ENCODE results near the gene CTNNB1.

CTNNB1 gene

DNA sequence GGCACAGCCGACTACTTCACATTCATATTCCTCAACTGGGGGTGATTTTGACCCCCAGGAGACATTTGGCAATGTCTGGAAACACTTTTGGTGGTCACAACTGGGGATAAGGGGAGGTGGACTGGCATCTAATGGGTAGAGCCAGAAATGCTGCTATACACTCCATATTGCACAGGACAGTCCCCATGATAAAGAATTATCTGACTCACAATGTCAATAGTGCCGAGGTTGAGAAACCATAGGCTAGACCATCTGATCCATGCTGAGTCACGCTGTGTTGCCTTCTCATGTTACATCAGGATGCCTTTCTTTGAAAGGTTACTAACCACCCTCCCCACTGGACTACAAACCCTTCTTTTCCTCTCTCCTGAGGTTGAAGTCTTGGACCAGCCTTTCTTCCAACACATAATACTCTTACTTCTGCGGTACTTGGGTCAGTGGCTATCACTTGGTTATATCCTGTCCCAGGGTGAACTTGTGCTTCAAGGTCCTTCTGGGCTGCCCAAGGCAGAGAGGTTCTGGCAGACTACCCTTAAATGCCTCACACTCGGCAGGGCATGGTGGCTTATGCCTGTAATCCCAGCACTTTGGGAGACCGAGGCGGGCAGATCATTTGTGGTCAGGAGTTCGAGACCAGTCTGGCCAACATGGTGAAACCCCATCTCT lies 68.8 kb downstream of the CTNNB1 start:
- no peak overlapping the region for H3K27ac ChIP-seq (ENCODE audit: low read depth, low read length, poor library complexity, severe bottlenecking)
- no peaks in the 10 kb centered on the region for H3K27me3 ChIP-seq (ENCODE audit: insufficient read depth, low read length)
- no peaks in the 10 kb centered on the region for H3K79me2 ChIP-seq (ENCODE audit: insufficient read depth, low read length)
- TF ChIP-seq, protein P1, sequence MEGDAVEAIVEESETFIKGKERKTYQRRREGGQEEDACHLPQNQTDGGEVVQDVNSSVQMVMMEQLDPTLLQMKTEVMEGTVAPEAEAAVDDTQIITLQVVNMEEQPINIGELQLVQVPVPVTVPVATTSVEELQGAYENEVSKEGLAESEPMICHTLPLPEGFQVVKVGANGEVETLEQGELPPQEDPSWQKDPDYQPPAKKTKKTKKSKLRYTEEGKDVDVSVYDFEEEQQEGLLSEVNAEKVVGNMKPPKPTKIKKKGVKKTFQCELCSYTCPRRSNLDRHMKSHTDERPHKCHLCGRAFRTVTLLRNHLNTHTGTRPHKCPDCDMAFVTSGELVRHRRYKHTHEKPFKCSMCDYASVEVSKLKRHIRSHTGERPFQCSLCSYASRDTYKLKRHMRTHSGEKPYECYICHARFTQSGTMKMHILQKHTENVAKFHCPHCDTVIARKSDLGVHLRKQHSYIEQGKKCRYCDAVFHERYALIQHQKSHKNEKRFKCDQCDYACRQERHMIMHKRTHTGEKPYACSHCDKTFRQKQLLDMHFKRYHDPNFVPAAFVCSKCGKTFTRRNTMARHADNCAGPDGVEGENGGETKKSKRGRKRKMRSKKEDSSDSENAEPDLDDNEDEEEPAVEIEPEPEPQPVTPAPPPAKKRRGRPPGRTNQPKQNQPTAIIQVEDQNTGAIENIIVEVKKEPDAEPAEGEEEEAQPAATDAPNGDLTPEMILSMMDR (IDR thresholded peaks at IDR 0.05; ENCODE audit: low read length), result no peak
- TF ChIP-seq EZH2 (IDR thresholded peaks at IDR 0.05; ENCODE audit: borderline replicate concordance, low read length), result no peak
- H2AFZ ChIP-seq (ENCODE audit: low read length), result no peak overlapping the region
- no peaks in the 10 kb centered on the region for H3K4me1 ChIP-seq (ENCODE audit: insufficient read depth, low read length, severe bottlenecking)
- H3K9ac ChIP-seq (ENCODE audit: low read length), result no peak overlapping the region
- H4K20me1 ChIP-seq (ENCODE audit: insufficient read depth, low read length), result no peaks in the 10 kb centered on the region
- no peak overlapping the region for H3K4me2 ChIP-seq (ENCODE audit: low read length)
- no peaks in the 10 kb centered on the region for H3K9me3 ChIP-seq (ENCODE audit: low read length)
- H3K36me3 ChIP-seq (ENCODE audit: insufficient read depth, low read length), result no peaks in the 10 kb centered on the region
- no peaks in the 10 kb centered on the region for H3F3A ChIP-seq (ENCODE audit: insufficient read depth, low read length)
- H3K4me3 ChIP-seq (ENCODE audit: low read depth, low read length, poor library complexity, severe bottlenecking), result no peak overlapping the region
- H3K9me2 ChIP-seq (ENCODE audit: low read depth, low read length), result no peaks in the 10 kb centered on the region

DNA sequence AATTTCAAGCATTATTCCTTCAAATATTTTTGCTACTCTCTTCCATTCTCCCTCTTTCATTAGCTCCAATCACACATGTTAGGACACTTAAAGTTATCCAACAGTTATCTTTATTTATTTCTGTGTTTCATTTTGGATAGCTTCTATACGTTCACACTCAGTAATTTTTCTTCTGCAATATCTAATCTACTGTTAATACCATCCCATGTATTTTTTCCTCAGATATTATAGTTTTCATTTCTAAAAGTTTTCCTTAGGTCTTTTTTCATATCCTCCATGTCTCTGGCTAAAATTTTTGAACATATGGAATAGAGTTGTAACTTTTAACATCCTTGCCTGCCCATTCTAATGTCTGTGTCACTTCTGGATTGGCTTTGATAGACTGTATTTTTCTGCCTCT lies 73.4 kb downstream of the CTNNB1 start:
- no peak overlapping the region for H3K27ac ChIP-seq (ENCODE audit: low read depth, low read length, poor library complexity, severe bottlenecking)
- H3K79me2 ChIP-seq (ENCODE audit: insufficient read depth, low read length), result no peaks in the 10 kb centered on the region
- H3F3A ChIP-seq (ENCODE audit: insufficient read depth, low read length), result no peaks in the 10 kb centered on the region
- no peaks in the 10 kb centered on the region for H3K4me1 ChIP-seq (ENCODE audit: insufficient read depth, low read length, severe bottlenecking)
- TF ChIP-seq, protein P1 (IDR thresholded peaks at IDR 0.05; ENCODE audit: low read length), result no peak
- TF ChIP-seq EZH2 (IDR thresholded peaks at IDR 0.05; ENCODE audit: borderline replicate concordance, low read length), result no peak
- H4K20me1 ChIP-seq (ENCODE audit: insufficient read depth, low read length), result no peaks in the 10 kb centered on the region
- H3K9ac ChIP-seq (ENCODE audit: low read length), result no peak overlapping the region
- H3K27me3 ChIP-seq (ENCODE audit: insufficient read depth, low read length), result no peaks in the 10 kb centered on the region
- no peak overlapping the region for H3K4me2 ChIP-seq (ENCODE audit: low read length)
- H2AFZ ChIP-seq (ENCODE audit: low read length), result no peak overlapping the region
- no peaks in the 10 kb centered on the region for H3K9me3 ChIP-seq (ENCODE audit: low read length)
- no peaks in the 10 kb centered on the region for H3K9me2 ChIP-seq (ENCODE audit: low read depth, low read length)
- no peak overlapping the region for H3K4me3 ChIP-seq (ENCODE audit: low read depth, low read length, poor library complexity, severe bottlenecking)
- H3K36me3 ChIP-seq (ENCODE audit: insufficient read depth, low read length), result no peaks in the 10 kb centered on the region

DNA sequence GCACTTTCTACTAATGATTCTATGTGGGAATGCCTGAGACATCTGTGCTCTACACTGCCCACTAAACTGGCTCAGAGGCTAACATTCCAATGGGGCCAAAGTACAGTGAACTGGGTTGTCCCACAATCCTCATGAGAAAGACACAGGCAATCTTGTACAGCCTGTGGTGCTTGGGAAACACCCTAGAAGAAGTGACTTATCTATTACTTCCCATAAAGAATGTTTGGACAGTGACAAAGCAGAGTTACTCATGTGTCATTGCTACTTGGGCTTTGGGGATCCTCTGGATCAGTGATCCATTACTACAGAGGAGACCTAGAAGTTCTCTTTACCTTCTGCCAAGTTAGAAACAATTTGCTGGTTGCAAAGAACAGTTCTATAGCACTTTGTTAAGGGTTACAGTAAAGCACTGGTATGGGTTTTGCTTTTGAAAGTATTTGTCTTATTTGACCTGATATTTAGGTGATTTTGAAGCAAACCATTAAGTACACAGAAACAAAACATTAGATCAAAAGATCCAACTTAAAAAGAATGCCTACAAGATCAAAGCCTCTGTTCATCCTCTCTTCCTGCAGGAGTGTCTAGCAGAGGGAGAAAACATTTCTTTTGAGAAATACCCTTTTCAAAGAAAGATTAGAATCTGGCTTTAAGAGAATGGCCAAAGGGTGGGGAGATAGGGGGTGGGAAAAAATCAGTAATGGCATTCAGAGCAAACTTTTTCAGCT lies 75.8 kb downstream of the CTNNB1 start:
- Histone ChIP-seq H3K79me2 (ENCODE audit: insufficient read depth, low read length) (no peaks in the 10 kb centered on the region), H3K9me2 (ENCODE audit: low read depth, low read length) (no peaks in the 10 kb centered on the region), H3K4me3 (ENCODE audit: low read depth, low read length, poor library complexity, severe bottlenecking) (no peak overlapping the region), H2AFZ (ENCODE audit: low read length) (no peak overlapping the region), H3K9ac (ENCODE audit: low read length) (no peak overlapping the region), H4K20me1 (ENCODE audit: insufficient read depth, low read length) (no peaks in the 10 kb centered on the region), H3K4me1 (ENCODE audit: insufficient read depth, low read length, severe bottlenecking) (no peaks in the 10 kb centered on the region), H3K27me3 (ENCODE audit: insufficient read depth, low read length) (no peaks in the 10 kb centered on the region), H3K4me2 (ENCODE audit: low read length) (no peak overlapping the region), H3K9me3 (ENCODE audit: low read length) (no peaks in the 10 kb centered on the region), H3K27ac (ENCODE audit: low read depth, low read length, poor library complexity, severe bottlenecking) (no peak overlapping the region), H3F3A (ENCODE audit: insufficient read depth, low read length) (no peaks in the 10 kb centered on the region), H3K36me3 (ENCODE audit: insufficient read depth, low read length) (no peaks in the 10 kb centered on the region)
- no peak for TF ChIP-seq EZH2 (IDR thresholded peaks at IDR 0.05; ENCODE audit: borderline replicate concordance, low read length)
- TF ChIP-seq, protein P1 (IDR thresholded peaks at IDR 0.05; ENCODE audit: low read length), result no peak
